ENCODE data around the gene HAPLN2.

Gene HAPLN2

DNA sequence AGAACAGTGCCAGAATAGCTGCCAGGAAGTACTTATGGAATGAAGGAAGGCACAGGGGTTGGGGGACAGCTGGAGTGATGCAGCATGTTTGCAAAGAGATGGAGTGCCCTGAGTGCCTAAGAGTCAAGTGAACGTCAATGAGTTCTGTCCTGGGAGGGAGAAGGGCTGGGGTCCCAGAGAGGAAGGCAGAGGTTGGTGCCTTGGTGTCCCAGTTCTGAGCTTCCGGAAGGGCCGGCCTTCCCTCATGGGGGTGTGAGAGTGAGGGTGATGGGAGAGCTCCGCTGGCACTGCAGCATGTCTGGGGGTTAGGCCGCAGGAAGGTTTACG is 40.4 kb downstream of the HAPLN2 start:
- no peak for DNase-seq (ENCODE audit: extremely low spot score, insufficient read length, low read depth)
- no peak for FAIRE-seq

DNA sequence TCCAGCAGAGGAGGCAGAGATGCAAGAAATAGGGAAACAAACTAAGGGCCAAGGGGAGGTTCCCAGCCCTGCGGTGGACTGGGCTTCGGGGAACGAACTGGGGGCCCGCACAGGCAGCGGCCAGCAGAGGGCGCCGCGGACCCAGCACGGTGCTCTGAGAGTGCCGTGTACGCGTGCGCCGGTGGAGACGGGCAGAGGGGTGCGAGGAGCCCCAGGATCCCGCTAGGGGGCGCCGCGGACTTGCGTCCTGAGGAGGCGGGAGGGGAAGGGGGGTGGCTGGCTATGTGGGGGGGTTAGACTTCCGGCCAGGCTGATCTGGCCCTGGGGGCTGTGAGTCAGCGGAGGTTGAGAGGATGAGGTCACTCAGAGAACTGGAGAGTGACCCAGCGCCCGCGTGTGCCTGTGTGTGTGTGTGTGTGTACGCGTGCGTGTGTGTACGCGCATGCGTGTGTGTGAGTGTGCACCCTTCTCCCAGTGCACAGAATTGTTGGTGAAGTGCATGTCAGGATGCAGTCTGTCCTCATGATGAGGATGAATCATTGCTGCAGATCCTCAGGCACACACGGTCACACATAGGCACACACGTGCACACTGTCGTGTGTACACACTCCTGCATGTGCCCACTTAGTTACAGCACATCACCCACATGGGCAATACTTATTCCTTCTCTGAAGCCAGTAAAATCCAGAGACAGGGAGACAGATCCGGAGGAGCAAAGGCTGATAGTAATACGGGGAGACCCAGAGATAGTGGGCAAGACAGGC is 41.0 kb downstream of the HAPLN2 start:
- FAIRE-seq (peak; percentile 72), DNase-seq (ENCODE audit: extremely low spot score, insufficient read length, low read depth) (peak; percentile 96)

DNA sequence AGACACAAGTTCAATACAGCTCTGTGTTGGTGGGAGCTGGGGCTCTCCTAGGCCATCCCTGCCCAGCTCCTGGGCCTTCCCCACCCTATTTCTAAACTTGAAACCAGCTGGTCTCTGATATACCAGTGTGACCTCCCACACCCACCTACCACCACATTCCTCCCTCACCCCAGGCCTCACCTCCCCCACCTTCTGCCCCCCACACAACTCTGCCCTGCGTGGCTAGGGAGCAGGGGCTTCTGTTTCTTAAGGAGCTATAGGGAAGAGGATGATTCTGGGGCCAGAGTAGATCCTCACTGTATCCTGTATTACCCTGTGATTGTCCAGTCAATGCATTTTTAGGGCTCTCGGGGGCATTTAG is 41.5 kb downstream of the HAPLN2 start:
- DNase-seq (ENCODE audit: extremely low spot score, insufficient read length, low read depth) (no peak), FAIRE-seq (no peak)

DNA sequence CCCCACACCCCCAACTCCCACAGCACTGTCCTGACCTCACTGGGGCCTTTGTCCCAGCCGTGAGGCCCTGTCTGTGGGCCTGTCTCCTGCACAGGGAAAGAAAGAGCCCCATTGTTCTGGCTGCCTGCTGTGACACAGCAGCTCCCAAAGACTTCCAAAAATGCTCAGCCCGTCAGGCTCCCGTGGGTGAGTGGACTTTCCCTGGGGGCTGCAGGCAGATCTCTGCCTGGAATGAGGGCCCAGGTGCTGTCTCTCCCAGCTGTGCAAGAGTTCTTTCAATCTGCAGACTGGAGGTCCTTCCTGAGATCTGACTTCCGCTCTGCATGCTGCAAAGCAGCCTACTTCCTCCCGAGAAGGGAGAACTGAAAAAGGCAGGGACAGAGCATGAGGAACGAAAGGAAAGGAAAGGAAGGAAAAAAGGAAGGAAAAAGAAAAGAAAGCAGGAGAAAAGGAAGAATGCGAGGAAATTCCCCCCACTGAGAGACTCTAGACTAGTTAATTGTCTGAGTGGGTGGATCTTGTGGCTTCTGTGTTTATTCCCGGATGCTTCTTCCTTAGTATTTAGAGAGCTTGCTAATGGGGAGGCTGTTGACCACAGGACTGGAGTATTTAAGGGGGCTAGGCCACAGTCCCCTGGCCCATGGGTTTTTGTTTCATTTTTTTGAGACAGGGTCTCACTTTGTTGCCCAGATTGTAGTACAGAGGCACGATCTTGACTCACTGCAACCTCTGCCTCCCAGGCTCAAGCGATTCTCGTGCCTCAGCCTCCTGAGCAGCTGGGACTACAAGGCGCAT is 43.0 kb downstream of the HAPLN2 start:
- FAIRE-seq (no peak), DNase-seq (ENCODE audit: extremely low spot score, insufficient read length, low read depth) (no peak)

DNA sequence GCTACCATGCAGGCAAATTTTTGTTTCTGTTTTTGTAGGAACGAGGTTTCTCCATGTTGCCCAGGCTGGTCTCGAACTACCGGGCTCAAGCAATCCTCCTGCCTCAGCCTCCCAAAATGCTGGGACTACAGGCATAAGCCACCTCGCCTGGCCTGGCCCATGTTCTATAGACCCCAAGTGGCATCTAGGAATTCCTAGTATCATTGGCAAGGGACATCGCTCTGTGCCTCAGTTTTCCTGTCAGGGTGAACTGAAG is 43.5 kb downstream of the HAPLN2 start:
- DNase-seq (ENCODE audit: extremely low spot score, insufficient read length, low read depth) (no peak), FAIRE-seq (no peak)

DNA sequence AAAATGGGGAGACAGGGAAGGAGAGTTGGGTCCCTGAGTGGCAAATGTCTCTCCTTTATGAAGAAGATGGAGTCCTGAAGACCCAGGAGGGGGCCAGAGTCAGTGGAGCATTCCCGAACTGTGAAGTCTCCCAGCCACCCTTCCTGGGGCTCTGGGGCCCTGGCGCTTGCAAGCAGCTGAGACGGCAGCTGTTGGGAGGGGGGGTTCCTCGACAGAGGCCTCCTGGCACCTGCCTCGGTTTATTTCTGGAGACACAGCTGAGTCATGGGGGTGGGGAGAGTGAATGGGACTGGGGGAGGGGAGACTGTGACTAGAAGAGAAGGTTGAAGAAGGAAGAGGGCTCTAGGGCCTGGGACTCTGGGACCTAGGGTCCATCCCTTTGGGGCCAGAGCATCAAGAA is 44.0 kb downstream of the HAPLN2 start:
- FAIRE-seq: no peak
- no peak for DNase-seq (ENCODE audit: extremely low spot score, insufficient read length, low read depth)

DNA sequence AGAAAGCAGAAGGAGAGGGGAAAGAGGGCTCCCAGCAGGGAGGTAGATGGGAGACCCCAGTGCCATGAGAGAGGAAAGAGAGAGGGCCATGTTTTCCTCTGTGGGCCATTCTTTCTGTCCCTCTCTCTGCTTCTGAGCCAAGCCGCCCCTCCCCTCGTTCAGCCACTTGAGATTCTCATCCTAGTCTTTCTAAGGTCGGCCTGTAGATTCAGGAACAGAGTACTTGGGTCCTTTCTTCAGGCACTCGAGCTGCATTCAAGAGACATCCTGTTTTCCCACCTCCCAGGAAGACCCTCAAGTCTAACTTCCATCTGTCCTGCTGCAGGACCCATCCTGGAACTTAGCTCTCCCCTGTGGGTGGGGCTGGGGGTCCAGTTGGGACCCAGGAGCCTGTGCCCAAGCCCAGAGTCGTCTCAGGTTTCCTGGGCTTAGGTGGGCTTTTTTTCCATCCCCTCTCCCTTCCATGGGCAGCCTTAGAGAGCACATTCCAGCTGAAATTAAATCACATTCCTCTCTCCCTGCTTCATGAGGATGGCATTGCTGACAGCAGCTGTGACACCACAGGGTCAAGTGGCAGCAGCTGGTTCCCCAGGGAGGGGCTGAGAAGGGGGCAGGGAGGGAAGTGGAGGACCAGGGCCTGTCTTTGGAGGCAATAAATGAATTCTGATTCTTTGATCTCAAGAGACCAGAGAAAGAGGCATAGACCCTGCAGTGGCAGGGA is 45.0 kb downstream of the HAPLN2 start:
- FAIRE-seq: no peak

DNA sequence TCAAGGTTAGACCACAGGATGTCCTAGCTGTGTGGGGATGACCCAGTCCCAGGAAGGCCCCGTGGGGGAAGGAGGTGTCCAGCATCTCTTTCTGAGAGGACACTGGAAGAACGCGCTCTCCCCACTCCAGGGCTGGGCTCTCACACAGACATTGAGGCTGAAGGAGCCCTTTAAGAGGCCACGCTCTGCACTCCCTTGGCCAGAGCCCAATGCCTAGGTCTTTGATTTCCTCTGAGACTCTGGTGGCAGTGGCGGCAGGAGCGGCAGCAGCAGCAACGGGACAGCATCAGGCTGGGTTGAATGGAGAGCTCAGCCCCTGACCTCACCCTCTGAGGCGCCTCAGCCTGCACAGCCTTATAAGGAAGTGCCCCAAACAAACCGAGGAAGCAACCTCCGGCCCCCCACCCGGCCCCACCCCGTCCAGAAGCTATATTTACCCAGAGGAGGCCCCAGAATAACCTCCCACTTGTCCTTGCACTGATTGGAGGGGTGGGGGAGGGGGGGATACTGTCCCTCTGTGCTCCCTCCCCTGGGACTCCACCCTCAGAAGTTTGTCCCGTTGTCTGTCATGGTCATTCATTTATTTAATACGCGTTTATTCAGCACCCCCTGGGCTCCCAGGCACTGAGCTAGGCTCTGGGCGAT is 45.7 kb downstream of the HAPLN2 start:
- peak; percentile 43 for DNase-seq (ENCODE audit: extremely low spot score, insufficient read length, low read depth)
- FAIRE-seq: peak; percentile 9

More for the DNA sequence above, 45.0 kb downstream of the HAPLN2 start:
- no peak for DNase-seq (ENCODE audit: extremely low spot score, insufficient read length, low read depth)

DNA sequence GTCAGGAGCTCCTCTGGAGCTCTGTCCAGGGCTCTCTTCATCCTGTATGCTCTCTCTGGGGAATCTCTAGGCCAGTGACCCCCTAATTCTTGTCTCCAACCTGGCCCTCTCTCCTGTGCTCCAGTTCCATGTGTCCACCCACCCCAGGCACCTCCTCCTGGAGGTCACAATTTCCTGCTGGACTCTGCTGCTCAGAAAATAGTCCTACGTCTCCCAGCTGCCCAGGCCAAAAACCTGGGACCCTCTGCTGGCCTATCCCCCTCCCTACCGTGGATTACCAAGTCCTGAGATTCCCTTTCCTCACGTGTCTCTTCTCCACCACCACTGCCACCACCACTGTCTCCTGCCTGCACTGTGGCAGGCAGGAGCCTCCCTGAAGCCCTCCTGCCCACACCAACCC is 46.3 kb downstream of the HAPLN2 start:
- no peak for FAIRE-seq
- DNase-seq (ENCODE audit: extremely low spot score, insufficient read length, low read depth): no peak

DNA sequence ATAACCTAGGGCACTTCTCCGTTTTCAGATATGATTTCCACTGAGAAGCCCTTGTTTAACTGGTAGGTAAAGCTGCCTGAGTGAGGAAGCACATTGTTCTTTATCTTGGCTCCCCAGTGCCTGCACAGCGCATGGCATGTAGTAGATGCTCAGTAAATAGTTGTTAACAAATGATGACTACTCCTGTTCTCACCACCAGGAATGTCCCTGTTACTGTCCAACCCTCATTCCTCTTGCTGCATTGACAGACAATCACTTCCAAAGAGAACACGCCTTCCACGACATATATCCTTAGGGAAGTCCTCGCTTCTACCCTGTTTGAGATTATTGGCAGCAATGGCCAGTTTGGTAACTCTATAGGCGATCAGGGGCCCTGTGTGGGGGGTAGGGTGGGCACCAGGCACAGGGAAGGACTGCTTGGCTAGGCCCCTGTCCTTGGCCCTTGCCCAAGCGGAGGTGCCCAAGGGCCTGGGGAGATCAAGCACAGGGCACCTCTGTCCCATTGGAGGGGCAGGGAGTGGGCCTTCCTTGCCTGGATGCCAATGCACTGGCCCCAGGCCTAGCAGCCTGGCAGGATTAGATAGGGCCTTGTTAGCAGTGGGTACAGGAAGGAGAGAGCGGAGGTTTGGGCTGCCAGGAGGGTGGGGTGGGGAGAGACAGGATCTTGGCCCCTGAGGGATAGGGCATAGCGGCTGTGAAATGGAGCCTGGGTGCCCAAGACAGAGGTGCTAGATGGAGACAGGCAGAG is 47.8 kb downstream of the HAPLN2 start:
- DNase-seq (ENCODE audit: extremely low spot score, insufficient read length, low read depth) (no peak), FAIRE-seq (no peak)

DNA sequence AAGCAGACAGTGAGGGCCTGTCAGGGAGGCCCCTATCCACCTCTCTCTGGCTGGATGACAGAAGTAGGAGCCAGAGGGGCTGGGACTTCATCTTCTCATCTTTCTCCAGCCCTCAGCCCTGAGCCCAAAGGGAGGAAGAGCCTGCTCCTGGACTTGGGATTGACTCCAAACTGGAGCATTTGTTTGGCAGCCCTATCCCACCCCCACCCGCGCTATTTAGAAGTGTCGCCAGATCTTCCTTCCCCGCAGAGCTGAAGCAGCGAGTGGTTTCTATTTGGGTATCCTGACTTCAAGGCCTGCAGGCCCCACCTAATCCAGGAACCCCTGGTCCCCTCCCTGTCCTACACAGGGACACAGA is 48.4 kb downstream of the HAPLN2 start:
- DNase-seq (ENCODE audit: extremely low spot score, insufficient read length, low read depth) (no peak), FAIRE-seq (no peak)

DNA sequence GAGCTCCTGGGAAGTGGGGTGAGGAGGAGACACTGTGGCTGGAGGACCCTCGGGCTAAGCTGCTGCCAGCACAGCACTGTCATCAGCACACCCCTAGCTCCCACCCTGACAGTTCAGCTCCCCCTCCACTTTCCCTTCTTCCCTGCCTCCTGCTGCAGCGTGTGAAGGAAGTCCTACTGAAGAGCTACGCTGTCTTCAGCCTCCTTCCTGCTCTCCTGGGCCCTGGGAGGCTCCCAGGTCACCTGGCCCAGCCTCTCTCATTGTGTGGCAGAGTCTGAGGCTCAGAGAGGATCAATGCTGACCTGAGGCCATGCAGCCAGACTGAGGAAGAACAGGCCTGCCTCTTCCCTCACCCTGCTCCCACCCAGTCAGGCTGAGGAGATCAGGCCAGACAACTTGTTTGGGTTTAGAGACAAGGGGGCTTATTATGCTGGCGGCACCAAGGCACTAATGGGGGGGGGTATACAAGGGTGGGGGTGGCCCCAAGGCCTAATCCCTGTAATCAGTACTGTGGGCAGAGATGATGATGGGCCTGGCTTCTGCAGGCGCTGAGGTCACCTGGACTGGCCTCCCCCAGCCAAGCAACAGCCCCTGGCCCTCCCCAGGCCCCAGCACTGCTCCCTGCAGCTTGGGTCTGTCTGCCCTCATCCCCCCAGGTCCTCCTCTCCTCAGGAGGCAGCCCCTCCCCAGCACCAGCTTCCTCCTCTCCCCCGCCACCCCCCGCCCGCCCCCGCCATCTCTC is 48.9 kb downstream of the HAPLN2 start:
- DNase-seq (ENCODE audit: extremely low spot score, insufficient read length, low read depth) (no peak), FAIRE-seq (no peak)

DNA sequence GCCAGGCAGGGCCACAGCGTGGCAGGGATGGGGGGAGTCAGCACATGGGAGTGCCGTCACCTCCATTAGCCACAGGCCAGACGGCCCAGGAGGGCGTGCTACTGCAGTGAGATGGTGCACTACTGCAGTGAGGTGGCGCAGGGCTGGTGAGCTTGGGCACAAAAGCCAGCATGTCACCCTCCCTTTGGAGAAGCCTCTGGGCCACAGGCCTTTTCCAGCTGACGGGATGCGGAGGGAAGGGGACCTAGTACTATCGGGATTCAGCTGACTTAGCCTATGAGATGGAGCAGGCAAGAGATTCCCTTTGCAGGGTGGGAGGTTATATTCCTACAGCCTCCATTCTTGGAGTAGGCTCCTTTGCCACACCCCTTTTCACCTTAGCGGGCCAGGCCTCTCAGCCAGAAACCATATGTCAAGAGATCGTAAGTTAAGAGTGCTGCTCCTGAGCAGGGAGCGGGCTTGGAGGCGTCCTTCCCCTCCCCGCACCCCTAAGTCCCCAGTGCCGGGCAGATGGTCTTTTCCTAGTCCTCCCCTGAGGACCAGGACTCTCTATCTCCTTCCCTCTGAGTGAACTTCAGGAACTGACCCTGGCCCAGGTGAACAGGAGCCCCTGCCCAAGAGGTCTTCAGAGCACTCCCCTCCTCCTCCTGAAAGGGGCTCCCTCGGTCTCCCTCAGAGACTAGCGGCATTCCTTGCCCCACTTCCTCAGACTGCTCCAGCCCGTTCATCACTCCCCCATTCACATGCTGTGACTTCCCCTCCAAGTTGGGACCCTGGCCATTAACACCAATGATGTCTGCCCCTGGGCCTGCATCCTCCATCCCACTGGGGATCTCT is 49.8 kb downstream of the HAPLN2 start:
- FAIRE-seq (no peak), DNase-seq (ENCODE audit: extremely low spot score, insufficient read length, low read depth) (no peak)

DNA sequence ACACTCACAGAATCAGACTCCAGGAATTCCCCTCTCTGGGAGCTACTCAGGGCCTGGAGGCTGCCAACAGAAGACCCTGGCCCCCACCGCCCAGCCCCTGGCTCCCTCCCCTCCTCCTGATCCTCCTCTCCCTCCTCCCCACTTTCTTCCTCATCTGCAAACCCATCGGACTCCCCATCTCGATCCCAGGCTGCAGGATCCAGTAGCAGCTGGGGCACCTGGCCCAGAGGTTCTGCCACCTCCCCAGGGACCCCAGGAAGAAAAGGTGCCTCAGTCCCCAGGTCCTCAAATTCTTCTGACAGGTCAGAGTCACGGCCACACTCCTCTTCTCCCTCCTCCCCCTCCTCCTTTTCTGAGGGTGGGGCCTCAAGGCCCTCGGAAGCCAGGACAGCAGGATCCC is 50.6 kb downstream of the HAPLN2 start:
- FAIRE-seq: no peak
- no peak for DNase-seq (ENCODE audit: extremely low spot score, insufficient read length, low read depth)

DNA sequence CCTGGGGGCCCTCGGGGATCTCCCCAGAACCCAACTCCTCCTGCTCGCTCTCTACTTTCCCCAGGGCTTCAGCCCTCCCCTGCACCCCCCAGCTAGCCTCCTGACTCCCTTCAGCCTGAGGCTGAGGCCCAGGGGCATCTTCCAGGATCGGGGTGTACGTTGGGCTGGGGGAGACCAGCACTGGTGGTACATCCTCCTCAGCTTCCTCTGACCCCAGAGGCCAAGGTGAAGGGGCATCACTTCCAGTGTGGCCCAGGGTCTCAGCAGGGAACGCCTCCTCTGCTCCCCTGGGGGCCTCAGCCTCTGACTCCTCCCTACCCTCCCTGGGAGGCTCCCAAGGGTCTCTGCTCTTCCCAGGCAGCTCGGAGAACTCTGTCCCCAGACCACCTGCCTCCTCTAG is 51.1 kb downstream of the HAPLN2 start:
- FAIRE-seq: no peak
- no peak for DNase-seq (ENCODE audit: extremely low spot score, insufficient read length, low read depth)

DNA sequence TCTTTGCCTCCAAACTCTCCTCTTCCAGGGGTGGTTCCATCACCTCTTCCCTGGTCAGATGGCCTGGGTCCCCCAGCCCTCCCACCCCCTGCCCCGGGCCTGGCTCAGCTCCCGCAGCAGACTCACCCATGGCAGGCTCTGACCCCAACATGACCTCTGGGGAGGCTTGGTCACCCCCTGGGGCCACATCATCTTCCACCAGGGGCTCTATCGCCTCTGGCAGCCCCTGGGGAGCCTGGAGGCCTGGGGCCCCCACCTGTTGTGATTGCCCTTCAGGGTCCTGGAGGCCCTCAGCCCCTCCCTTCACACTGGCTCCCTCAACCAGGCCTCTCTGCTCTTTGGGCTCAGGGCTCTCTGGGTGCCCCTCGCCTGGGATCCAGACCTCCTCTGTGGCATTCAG is 51.6 kb downstream of the HAPLN2 start:
- FAIRE-seq: no peak
- no peak for DNase-seq (ENCODE audit: extremely low spot score, insufficient read length, low read depth)

DNA sequence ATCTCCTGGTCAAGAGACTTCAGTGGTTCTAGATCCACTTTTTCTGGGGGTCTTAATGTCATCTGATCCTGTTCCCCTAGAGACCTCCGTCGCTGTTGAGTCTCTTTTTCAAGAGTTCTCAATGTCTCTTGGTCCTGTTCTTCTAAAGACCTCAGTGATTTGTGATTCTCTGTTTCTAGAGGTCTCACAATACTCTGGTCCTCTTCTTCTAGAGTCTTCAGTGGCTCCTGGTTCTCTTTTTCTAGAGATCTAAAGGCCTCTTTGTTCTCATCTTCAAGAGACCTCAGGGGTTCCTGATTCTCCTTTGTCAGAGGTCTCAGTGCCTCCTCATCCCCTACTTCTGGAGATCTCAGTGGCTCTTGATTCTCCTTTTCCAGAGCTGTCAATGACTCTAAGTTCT is 52.6 kb downstream of the HAPLN2 start:
- no peak for FAIRE-seq
- no peak for DNase-seq (ENCODE audit: extremely low spot score, insufficient read length, low read depth)

DNA sequence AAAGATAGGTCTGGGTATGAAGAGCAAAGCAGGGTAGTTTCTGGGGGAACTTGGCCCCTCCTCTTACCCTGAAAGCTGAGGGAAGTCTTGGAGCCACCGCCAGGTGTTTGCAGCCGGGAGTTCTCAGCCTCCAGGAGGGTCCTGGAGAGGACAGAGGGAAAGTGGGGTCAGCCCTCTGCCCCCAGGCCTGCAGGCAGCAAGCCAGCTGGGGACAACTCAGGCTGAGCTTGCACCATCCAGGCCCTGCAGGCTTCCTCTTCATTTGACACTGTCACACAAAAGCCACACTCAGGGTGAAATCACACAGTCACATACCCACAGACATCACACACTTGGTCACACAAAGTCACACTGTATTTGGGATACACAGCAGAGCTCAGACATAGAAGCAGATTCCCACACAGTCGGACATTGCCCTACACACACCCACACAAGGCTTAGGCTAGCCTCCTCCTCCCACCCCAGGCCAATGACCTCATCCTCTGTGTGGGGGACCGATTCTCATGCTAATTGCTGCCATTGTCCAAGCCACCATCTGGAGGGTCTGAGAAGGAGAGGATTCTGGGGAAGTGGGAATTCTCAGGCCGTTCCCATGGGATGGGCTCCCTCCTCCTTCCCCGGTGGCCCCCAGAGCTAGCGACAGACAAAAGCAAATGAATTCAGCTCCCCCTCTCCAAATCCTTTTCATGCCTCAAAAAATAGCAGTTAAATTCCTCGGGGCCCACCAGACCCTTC is 54.3 kb downstream of the HAPLN2 start:
- FAIRE-seq (no peak), DNase-seq (ENCODE audit: extremely low spot score, insufficient read length, low read depth) (no peak)

Data from GM18507 (cell line).